Hippocampal formation (tissue), 2 donors: ENCODE results near the gene SND1.

Source experiments
- DNase-seq, 2 donors: peaks; one replicate each; lab custom pipeline; 2025; lab: John Stamatoyannopoulos, UW

The SND1 gene

DNA sequence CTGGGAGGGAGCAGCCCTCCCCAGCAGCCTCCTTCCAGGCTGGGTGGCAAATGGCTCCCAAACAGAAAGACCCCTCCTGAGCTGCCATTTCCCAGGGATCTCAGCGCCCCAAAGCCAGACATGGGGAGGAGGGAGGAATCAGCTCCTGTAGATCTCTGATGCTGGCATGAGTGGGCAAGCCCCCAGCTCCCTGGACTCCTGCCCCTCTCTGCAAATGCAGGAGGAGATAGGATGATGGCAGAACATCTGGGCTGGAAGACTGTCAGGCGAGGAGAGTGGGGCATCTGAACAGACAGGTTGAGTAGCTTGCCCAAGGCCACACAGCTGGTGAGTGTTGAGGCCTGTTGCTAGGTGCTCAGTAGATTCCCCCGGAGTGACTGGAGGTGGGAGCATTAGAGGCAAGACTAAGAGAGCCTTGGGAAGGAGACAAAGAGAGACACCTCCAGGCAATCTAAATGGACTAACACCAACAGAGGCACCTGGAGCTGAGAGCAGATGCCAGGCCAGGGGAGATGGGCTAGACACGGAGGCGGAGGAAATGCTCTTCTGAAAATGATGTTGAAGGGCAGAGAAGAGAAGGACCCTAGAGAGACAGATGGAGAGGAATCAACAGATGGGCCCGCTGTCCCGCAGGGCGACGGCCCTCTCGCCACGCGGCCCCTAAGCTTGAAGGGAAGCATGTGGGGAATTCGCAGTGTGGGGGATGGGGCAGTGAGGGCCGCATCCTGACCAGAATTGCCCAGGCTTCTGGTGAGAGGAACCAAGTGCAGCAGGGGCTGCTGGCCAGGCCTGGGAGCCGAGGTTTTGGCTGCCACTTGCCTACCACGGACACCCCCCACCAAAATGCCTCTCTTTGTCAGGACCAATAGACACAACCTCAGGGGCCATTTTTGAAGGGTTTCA lies 464.1 kb downstream of the SND1 start:
- no peak for DNase-seq

DNA sequence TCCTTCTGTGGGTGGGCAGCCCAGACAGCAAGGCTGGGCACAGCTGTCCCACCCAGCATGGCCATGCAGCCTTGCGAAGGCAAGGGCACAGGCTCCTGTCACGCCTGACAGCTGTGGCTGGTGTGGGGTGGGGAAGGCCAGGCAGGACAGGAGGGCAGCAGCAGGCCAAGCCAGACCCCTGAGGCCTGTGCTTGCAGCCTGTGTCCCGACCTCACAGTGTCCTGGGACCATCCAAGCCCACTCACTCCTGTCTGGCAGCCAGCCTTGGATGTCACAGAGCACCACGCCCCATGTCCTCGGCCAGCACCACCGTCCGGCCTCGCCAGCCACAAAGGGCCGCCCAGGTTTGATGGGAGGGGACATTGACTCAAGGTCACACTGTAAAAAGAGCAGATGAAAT lies 464.7 kb downstream of the SND1 start:
- DNase-seq: no peak

DNA sequence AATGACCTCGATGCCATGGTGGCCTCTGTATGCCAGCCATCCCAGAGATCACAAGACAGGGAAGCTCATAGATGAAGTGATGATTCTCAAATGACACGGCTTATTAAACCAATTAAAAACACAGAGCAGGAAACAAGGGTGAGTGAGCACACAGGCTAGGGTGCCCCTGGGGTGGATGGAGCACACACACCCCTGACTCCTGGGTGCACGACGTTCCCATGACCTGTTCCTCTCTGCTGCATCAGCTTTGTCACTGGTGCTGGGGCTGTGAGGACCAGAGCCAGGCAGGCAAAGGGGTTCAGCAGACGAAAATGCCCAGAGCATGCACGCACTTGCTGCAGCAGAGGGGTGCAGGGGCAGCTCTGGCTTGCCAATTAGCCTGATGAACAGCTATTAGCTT lies 465.7 kb downstream of the SND1 start:
- no peak for DNase-seq

DNA sequence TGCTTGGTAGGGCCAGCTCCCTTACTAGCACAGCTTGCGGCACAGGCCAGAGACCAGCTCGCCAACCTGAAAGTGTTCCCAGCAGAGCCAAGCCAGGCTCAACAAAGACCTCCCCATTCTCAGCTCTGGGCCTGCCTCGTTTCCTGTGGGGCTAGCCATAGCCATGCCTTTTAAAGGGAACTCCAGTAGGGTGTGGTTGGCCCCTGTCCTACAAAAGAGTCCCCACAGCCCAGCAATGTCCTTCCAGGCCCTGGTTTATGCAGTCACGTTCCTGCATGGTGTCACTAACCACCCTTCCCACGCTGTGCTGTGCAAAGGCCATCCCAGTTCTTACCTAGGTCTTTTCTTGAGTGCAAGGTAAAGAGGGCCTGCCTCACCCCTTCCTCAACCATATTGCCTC lies 467.0 kb downstream of the SND1 start:
- no peak for DNase-seq

- DNase-seq: no peak
Observed at GRCh38 chr7:128120116-128120515, 468.1 kb downstream of the SND1 start.

- DNase-seq: no peak
Observed at GRCh38 chr7:128120976-128121490, 469.0 kb downstream of the SND1 start.

- DNase-seq: no peak
Observed at GRCh38 chr7:128121711-128122530, 469.9 kb downstream of the SND1 start.

DNA sequence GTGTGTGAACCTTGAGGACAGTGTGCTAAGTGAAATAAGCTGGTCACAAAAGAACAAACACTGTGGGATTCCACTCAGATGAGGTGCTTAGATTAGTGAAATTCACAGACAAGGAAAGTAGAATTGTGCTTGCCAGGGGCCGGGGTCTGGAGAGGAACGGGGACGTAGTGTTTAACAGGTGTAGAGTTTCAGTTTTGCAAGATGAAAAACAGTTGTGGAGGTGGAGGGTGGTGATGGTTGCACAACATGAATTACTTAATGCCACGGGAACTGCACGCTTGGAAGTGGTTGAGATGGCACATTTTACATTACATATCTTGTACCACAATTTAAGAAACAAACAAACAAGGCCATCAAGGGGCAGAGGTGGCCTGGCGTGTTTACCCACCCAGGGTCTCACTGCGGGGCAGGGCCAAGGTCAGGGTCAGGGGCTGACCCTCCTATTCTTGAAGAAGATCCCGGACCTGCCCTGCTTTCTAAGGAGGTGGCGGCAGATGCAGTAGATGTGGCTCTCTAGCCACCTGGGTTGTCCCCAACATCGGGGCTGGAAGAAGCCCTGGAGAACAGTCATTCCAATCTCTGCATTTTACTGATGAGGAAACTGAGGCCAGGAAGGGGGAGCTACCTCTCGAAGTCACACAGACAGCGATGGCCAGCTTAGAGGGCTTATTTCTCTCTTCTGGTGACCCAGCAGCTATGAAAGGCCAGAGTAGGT lies 470.7 kb downstream of the SND1 start:
- DNase-seq: no peak

GRCh38 chr7:128123291-128124037 lies 471.5 kb downstream of the SND1 start:
- no peak for DNase-seq

- DNase-seq: no peak
Observed at GRCh38 chr7:128124786-128125185, 472.8 kb downstream of the SND1 start.

DNA sequence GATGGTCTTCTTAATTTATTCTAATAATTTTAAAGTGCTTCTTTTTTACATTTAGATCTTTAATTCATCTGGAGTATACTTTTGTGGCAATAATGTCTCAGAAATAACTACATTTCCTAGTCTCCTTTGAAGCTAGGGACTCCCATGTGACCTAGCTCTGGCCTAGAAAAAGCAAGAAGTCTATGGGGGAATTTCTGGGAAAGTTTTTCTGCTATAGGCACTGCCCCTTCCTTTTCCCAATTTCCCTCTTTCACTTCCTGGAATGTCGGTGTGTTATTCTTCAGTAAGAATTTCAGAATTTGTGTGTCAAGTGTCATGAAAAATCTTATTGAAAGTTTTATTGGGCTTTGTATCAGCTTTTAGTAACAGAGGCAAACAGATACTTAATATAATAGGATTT lies 473.8 kb downstream of the SND1 start:
- DNase-seq: no peak

- no peak for DNase-seq
Observed at GRCh38 chr7:128128401-128128800, 476.4 kb downstream of the SND1 start.

GRCh38 chr7:128129224-128129864 lies 477.4 kb downstream of the SND1 start:
- no peak for DNase-seq

- no peak for DNase-seq
Observed at GRCh38 chr7:128131115-128131514, 479.1 kb downstream of the SND1 start.

DNA sequence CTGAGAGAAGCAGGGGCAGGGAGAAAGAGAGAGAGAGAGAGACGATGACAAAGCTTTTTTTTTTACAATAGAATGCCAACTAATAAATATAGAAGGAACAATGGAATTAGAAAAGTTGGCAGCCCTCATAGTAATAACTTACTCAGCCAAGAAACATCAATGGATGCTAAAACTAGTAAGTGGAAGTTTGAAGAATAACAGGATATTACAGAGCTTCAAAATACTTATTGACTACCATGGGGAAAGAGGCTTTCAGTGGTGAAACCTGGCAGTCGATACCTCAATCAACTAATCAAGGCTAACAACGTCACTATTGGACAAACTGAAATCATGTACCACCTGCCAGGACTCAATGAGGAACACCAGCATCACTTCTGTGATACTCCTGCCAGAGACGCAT lies 479.7 kb downstream of the SND1 start:
- DNase-seq: no peak

DNA sequence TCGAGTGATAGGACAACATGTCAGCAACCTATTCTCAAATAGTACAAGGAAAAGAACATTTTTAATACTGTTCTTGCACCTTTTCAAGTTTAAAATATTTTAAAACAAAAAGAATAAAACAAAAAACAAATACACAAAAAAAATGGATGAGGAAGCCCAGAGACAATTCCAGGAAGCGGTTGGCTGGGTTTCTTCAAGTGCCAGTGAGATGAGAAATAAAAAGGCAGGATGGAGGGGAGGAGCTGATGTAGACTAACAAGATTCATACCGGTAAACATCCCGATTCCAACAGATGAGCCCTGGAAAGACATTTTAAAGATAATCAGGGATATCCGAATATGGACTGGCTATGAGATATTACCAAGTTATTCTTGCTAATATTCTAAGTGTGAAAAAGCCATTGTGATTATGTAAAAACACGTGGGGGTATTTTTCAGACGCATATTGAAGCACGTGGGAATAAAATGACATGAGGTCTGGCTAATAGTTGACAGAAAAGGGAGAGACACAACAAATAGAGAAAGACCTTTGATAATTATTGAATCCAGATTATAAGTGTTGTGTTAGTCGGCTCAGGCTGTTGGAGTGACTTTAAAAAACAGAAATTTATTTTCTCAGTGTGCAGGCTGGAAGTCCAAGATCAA lies 480.6 kb downstream of the SND1 start:
- DNase-seq: no peak

DNA sequence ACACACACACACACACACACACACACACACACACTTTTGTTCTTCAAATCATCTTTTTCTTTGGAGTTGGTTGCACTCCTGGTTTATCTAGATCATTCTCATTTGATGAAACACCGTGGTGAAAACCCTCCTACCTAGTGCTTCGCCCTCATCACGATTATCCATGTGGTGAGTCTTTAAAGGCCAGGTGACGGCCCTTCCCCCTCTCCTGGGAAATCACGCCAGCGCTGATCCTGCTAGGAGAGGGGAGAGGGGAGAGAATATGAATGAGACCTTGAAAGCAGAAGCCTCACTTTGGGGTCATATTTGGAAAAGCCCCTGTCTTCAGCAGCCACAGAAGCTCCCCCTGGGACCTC lies 483.1 kb downstream of the SND1 start:
- DNase-seq: no peak

DNA sequence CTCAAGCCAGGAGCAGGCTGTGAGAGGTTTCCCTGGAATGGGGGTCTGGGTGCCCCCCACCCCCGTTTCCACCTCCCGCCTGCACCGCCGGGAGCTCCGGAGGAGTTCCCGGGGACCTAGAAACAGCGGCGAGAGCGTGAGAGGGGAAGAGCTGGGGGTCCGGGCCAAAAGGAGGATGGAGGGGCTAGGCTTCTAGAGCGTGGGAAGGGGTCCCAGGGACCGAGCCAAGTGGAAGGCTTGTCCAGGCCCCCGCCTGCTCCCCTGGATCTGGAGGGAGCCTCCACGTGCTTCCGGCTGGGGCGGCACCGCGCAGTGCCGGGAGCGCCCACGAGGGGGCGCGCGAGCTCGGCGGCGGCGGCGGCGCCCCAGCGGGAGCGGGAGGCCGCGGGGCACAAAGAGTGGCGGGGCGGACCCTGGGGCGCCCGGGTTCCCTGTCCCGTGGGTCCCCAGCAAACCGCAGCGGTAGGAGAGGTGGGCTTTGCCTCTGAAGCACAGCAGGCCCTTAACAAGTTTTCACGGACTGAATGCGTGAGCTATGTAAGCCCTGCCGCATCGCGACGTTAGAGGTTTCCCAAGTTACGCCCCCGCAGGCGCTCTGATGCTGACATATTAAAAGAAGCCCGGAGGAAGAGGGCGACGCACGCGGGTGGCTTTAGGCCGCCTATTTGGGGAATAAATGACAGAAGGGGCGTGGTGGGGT lies 483.7 kb downstream of the SND1 start:
- DNase-seq: peak; percentile 38 to 50

DNA sequence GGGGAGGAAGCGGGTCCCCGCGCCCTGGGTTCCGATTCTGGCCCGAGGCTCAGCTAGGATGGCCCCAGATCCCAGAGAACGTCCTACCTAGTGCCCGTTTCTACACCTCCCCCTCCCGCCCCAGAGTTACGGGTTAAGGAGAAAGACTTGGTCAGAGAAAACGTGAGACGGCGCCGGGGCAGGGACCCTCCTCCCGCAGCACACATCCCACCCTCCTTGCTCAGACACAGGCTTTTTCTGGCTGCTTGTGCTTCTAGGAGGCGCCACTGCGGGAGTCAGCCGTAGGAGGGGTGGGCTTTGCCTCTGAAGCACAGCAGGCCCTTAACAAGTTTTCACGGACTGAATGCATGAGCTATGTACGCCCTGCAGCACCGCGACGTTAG lies 484.2 kb downstream of the SND1 start:
- DNase-seq: no peak

- no peak for DNase-seq
Observed at GRCh38 chr7:128137181-128137580, 485.2 kb downstream of the SND1 start.
